Astrocyte of the cerebellum (primary cell): ENCODE measurements around the gene ANP32A.

Source experiments
- DNase-seq: peaks from one replicate; pipeline ENCODE4 v3.0.0-alpha.2; 2011; ENCODE audit warnings: low read depth
- H3K4me3 ChIP-seq: 2 replicates; pipeline ENCODE4 v1.5.1; 2011; ENCODE audit warnings: mild to moderate bottlenecking, low read depth, low read length, moderate library complexity
- in situ Hi-C: cut with HindIII; loops from 2 replicates; pipeline ENCODE4 v1.10.0; 2017; ENCODE audit warnings: low sequenced_read_pairs
- TF ChIP-seq, protein P1 (sequence below): IDR thresholded peaks from 2 replicates; pipeline ENCODE4 v1.5.1; 2012; ENCODE audit warnings: low read length, low read depth, moderate library complexity, mild to moderate bottlenecking; ENCODE audit errors: missing control alignments

The ANP32A gene

DNA sequence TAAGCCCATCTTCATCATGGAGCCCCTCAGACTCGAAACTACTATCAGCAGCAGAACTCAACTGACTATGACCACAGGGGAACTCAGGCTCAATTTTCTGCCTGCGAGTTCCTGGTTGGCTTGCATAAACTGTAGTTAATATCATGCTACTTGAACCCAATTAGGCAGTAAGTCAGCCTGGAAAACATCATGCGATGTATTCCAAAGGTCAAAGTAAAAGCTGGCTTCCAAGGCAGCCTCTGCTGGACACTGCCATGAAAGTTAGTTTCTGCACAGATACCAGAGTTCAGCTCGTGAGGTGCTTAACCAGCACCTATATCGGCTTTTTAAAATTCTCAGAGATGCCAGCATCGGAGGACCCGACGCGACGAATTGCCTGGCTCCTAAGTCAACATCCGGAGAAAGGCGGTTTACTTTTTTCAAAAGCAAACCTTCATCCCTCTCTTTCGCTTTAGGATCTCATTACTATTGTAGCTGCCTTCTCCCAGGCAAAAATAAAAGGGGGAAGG lies 3.8 kb downstream of the ANP32A start:
- in situ Hi-C loops: no loop called here
- no peak for DNase-seq

DNA sequence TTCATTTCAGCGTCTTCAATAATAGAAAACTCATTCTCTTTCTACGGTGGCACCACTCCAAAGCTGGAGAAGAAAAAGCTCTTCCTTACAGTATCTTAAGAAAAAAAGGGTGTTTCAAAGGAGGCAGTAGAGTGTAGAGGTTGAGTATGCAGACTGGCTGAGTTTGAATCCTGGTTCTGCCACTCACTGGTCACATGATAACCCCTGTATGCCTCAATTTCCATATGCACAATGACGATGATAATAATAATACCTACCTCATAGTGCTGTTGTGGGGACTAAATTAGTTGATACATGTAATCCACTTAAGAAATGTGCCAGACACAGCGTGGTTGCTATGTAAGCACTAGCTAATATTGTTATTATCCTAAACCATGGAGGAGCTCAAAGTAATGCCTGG lies 4.5 kb downstream of the ANP32A start:
- in situ Hi-C loops: no loop called here
- TF ChIP-seq, protein P1, sequence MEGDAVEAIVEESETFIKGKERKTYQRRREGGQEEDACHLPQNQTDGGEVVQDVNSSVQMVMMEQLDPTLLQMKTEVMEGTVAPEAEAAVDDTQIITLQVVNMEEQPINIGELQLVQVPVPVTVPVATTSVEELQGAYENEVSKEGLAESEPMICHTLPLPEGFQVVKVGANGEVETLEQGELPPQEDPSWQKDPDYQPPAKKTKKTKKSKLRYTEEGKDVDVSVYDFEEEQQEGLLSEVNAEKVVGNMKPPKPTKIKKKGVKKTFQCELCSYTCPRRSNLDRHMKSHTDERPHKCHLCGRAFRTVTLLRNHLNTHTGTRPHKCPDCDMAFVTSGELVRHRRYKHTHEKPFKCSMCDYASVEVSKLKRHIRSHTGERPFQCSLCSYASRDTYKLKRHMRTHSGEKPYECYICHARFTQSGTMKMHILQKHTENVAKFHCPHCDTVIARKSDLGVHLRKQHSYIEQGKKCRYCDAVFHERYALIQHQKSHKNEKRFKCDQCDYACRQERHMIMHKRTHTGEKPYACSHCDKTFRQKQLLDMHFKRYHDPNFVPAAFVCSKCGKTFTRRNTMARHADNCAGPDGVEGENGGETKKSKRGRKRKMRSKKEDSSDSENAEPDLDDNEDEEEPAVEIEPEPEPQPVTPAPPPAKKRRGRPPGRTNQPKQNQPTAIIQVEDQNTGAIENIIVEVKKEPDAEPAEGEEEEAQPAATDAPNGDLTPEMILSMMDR: no peak
- H3K4me3 ChIP-seq: no peak overlapping the region
- DNase-seq: no peak

More for the DNA sequence above, 3.8 kb downstream of the ANP32A start:
- TF ChIP-seq, protein P1: no peak
- H3K4me3 ChIP-seq: peak overlapping the region; percentile 96

- no peak for DNase-seq
- in situ Hi-C loops: no loop called here
- TF ChIP-seq, protein P1: no peak
- no peak overlapping the region for H3K4me3 ChIP-seq
Observed at GRCh38 chr15:68815598-68815997, 5.1 kb downstream of the ANP32A start.

DNA sequence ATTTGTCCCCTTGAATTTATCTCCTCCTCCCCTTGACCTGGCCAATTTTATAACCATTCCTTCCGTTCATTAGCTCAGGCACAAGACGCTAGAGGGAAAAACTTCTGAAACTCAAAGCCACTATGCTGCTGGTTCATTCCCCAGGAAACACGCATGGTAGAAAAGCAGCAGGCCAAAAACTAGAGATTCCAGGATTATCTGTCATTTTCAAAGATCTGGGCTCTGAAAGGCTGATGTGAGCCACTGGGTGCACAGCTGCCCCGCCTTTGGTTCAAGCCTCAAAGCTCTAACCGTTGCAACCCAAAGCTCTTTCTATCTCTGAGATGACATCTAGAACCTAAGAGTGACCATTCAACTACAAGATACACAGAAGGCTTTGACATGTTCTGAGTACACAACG lies 6.1 kb downstream of the ANP32A start:
- in situ Hi-C loops: no loop called here
- TF ChIP-seq, protein P1: no peak
- no peak overlapping the region for H3K4me3 ChIP-seq

DNA sequence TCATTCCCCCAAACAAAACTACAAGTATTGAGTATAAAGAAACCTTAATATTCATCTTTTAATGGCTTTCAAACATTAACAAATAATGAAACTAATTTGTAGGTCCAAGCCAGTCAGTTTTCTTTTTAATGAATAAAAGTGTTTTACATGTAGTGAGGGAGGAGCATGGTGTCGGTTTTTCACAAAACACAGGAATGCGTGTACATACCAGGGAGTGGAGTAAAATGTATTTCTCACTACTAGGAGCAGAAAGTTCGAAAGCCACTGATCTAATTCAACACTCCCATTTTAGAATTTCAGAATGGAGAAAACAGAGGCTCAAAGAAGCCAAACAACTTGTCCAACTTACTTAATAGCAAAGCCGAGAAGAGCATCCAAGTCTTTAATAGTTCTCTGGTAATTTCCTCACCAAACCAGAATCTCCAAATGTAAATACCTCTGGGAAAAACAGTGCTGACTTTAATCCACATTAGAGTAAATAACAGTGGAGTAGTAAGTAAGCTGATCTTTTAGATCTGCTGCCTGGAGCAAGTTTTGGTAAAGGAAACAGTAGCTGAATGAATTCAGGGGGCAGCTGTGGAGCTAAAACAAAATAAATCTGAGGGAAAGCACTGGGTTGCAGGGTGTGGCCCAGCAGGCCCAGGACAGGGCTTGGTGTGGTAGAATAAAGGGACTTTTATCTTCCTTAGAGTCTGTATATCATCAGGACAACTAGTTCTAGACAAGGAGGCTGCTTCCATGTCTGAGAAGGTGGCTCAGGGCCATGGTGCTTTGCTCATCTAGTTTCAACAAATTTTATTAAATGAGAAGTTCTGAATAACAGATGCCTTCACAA lies 7.9 kb downstream of the ANP32A start:
- no peak for DNase-seq
- TF ChIP-seq, protein P1: no peak
- H3K4me3 ChIP-seq: no peak overlapping the region
- in situ Hi-C loops: no loop called here

More for the DNA sequence above, 6.1 kb downstream of the ANP32A start:
- DNase-seq: no peak

GRCh38 chr15:68812069-68812468 lies 8.6 kb downstream of the ANP32A start:
- DNase-seq: no peak
- TF ChIP-seq, protein P1: no peak
- no peak overlapping the region for H3K4me3 ChIP-seq
- in situ Hi-C loops: no loop called here
